Mesendoderm (in vitro differentiated cells): ENCODE results near the gene PTPN2.

ENCODE experiments used
- DNase-seq: peaks from one replicate; pipeline ENCODE4 v3.0.0; 2013
- H2AK5ac ChIP-seq: 2 replicates; pipeline ENCODE4 v1.6.1; 2013; ENCODE audit warnings: low read length, inconsistent platforms
- H2BK120ac ChIP-seq: 2 replicates; pipeline ENCODE4 v1.6.1; 2013; ENCODE audit warnings: low read depth, mild to moderate bottlenecking, low read length, moderate library complexity, mixed read lengths
- H2BK15ac ChIP-seq: replicated peaks from 2 replicates; pipeline ENCODE4 v1.6.1; 2013; ENCODE audit warnings: low read depth, mild to moderate bottlenecking, moderate library complexity
- H2BK5ac ChIP-seq: 2 replicates; pipeline ENCODE4 v1.6.1; 2013; ENCODE audit warnings: low read length, inconsistent platforms
- H3K18ac ChIP-seq: 2 replicates; pipeline ENCODE4 v1.6.1; 2013; ENCODE audit warnings: mild to moderate bottlenecking, low read length, mixed read lengths
- H3K23ac ChIP-seq: one replicate; pipeline ENCODE4 v1.6.1; 2013; ENCODE audit warnings: low read length
- H3K27ac ChIP-seq: 2 replicates; pipeline ENCODE4 v1.5.1; 2013; ENCODE audit warnings: low read depth, mild to moderate bottlenecking, inconsistent platforms, low read length, moderate library complexity
- H3K27me3 ChIP-seq: 2 replicates; pipeline ENCODE4 v1.6.1; 2013; ENCODE audit warnings: low read length, control low read depth, mild to moderate bottlenecking, inconsistent platforms; ENCODE audit not compliant: insufficient read depth, poor library complexity
- H3K36me3 ChIP-seq: 2 replicates; pipeline ENCODE4 v1.6.1; 2013; ENCODE audit warnings: low read length, inconsistent platforms; ENCODE audit not compliant: control insufficient read depth, insufficient read depth
- H3K4ac ChIP-seq: one replicate; pipeline ENCODE4 v1.6.1; 2013; ENCODE audit warnings: low read depth, mild to moderate bottlenecking, low read length, moderate library complexity
- H3K4me1 ChIP-seq: 2 replicates; pipeline ENCODE4 v1.6.1; 2013; ENCODE audit warnings: low read depth, low read length, inconsistent platforms; ENCODE audit not compliant: control insufficient read depth
- H3K4me2 ChIP-seq: 2 replicates; pipeline ENCODE4 v1.6.1; 2013; ENCODE audit warnings: low read length
- H3K4me3 ChIP-seq: 2 replicates; pipeline ENCODE4 v1.5.1; 2013; ENCODE audit warnings: mild to moderate bottlenecking, low read length
- H3K56ac ChIP-seq: one replicate; pipeline ENCODE4 v1.6.1; 2013; ENCODE audit warnings: low read length
- H3K79me1 ChIP-seq: 2 replicates; pipeline ENCODE4 v1.6.1; 2013; ENCODE audit warnings: low read length, inconsistent platforms
- H3K79me2 ChIP-seq: 2 replicates; pipeline ENCODE4 v1.6.1; 2013; ENCODE audit warnings: mild to moderate bottlenecking, low read length; ENCODE audit not compliant: control insufficient read depth, insufficient read depth
- H3K9ac ChIP-seq: 2 replicates; pipeline ENCODE4 v1.6.1; 2013; ENCODE audit warnings: low read length, inconsistent platforms
- H4K5ac ChIP-seq: one replicate; pipeline ENCODE4 v1.6.1; 2013; ENCODE audit warnings: low read length
- H4K8ac ChIP-seq: one replicate; pipeline ENCODE4 v1.6.1; 2013; ENCODE audit warnings: low read depth, mild to moderate bottlenecking, control low read depth, low read length, moderate library complexity
- WGBS: extraction: QIAGEN DNeasy Blood & Tissue Kit; methylation state at CpG from one replicate; pipeline ENCODE4 v1.1.7; 2013; ENCODE audit warnings: low lambda C conversion rate, missing lambda C conversion rate; ENCODE audit not compliant: insufficient coverage; ENCODE audit errors: extremely low coverage; 5-methylcytosine and 5-hydroxymethylcytosine counted together

Gene PTPN2

DNA sequence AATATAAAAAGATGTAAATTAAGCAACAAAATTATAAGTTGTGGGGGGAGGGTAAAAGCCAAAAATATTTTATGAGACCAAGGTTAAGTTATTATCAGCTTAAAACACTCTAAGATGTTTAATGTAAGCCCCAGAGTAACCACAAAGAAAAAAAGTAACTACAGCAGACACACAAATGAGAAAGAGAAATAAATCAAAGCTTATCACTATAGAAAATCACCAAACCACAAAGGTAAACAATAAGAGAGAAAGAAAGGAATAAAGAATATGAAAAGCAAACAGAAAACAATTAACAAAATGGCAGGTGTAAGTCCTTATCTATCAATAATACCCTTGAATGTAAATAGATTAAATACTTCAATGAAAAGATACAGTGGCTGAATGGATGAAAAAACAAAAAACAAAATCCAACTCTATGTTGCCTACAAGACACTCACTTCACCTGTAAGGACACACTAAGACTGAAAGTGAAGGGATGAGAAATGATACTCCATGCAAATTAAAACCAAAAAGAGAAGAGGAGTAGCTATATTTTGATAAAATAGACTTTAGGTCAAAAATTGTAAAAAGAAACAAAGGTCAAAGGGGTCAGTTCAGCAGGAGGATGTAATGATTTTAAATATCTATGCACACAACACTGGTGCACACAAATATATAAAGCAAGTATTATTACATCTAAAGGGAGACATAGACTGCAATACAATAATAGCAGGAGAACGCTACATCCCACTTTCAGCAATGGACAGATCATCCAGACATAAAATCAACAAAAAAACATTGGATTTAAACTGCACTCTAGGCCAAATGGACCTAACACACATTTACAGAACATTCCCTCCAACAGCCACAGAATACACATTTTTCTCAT, 80.7 kb downstream of the PTPN2 start:
- WGBS, result no CpG with 5 or more reads among the region's 1 CpG
- H4K8ac ChIP-seq, result no peak overlapping the region
- H3K18ac ChIP-seq, result no peak overlapping the region
- H3K4me1 ChIP-seq, result no peaks in the 10 kb centered on the region
- no peak overlapping the region for H4K5ac ChIP-seq
- H3K23ac ChIP-seq, result no peak overlapping the region
- H3K4me3 ChIP-seq, result no peak overlapping the region
- no peak overlapping the region for H2AK5ac ChIP-seq
- no peak overlapping the region for H3K27ac ChIP-seq
- no peak overlapping the region for H2BK5ac ChIP-seq
- DNase-seq, result no peak
- H2BK120ac ChIP-seq, result no peak overlapping the region
- H3K9ac ChIP-seq, result no peak overlapping the region
- no peak overlapping the region for H2BK15ac ChIP-seq
- no peak overlapping the region for H3K56ac ChIP-seq
- H3K79me1 ChIP-seq, result no peaks in the 10 kb centered on the region
- H3K79me2 ChIP-seq, result no peaks in the 10 kb centered on the region
- H3K36me3 ChIP-seq, result no peaks in the 10 kb centered on the region
- H3K27me3 ChIP-seq, result no peaks in the 10 kb centered on the region
- no peak overlapping the region for H3K4me2 ChIP-seq
- no peak overlapping the region for H3K4ac ChIP-seq

GRCh38 chr18:12802538-12802937, 81.5 kb downstream of the PTPN2 start:
- WGBS, result no CpG with 5 or more reads among the region's 1 CpG
- no peak overlapping the region for H3K4me3 ChIP-seq
- H3K4me2 ChIP-seq, result no peak overlapping the region
- H3K18ac ChIP-seq, result no peak overlapping the region
- H3K79me1 ChIP-seq, result no peaks in the 10 kb centered on the region
- no peak overlapping the region for H3K4ac ChIP-seq
- no peak overlapping the region for H2BK5ac ChIP-seq
- no peaks in the 10 kb centered on the region for H3K36me3 ChIP-seq
- H3K23ac ChIP-seq, result no peak overlapping the region
- no peak overlapping the region for H2AK5ac ChIP-seq
- H3K27ac ChIP-seq, result no peak overlapping the region
- no peaks in the 10 kb centered on the region for H3K4me1 ChIP-seq
- DNase-seq, result no peak
- no peaks in the 10 kb centered on the region for H3K79me2 ChIP-seq
- no peak overlapping the region for H3K9ac ChIP-seq
- no peaks in the 10 kb centered on the region for H3K27me3 ChIP-seq
- H3K56ac ChIP-seq, result no peak overlapping the region
- H2BK15ac ChIP-seq, result no peak overlapping the region
- no peak overlapping the region for H4K5ac ChIP-seq
- H2BK120ac ChIP-seq, result no peak overlapping the region
- H4K8ac ChIP-seq, result no peak overlapping the region

- Histone ChIP-seq H4K8ac (no peak overlapping the region), H3K23ac (no peak overlapping the region), H3K79me2 (no peaks in the 10 kb centered on the region), H3K36me3 (peaks cover 1% of the 10 kb centered on the region), H3K4me2 (no peak overlapping the region), H2BK5ac (no peak overlapping the region), H2BK120ac (no peak overlapping the region), H3K79me1 (no peaks in the 10 kb centered on the region), H2AK5ac (no peak overlapping the region), H4K5ac (no peak overlapping the region), H2BK15ac (no peak overlapping the region), H3K4ac (no peak overlapping the region), H3K18ac (no peak overlapping the region), H3K4me3 (no peak overlapping the region), H3K56ac (no peak overlapping the region), H3K27me3 (no peaks in the 10 kb centered on the region), H3K4me1 (no peaks in the 10 kb centered on the region), H3K27ac (no peak overlapping the region), H3K9ac (no peak overlapping the region)
- DNase-seq, result no peak
- WGBS, result no CpG with 5 or more reads among the region's 3 CpGs
Observed at GRCh38 chr18:12796448-12796847, 87.6 kb downstream of the PTPN2 start.

DNA sequence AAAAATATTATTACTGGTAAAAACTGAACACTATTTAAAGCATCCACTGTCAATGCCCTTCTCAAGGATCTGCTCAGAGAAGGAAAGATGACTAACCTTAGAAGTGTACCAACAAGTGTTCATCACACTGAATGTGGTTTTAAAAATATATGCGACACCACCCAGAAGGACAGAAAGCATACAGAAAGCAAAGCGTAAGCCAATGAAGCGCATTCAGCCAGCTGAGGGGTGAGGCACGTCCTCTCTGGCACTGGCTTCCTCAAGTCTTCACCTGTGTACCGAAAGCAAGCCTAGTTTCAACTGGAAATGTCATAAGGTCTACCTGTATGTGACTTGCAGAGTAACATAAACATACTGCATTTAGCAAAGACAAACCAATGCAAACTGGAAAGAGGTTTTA, 92.4 kb downstream of the PTPN2 start:
- Histone ChIP-seq H4K5ac (no peak overlapping the region), H3K18ac (no peak overlapping the region), H3K79me2 (no peaks in the 10 kb centered on the region), H2BK15ac (no peak overlapping the region), H2BK5ac (no peak overlapping the region), H2AK5ac (no peak overlapping the region), H3K79me1 (no peaks in the 10 kb centered on the region), H3K4ac (no peak overlapping the region), H3K27ac (no peak overlapping the region), H3K9ac (no peak overlapping the region), H3K4me1 (no peaks in the 10 kb centered on the region), H3K23ac (no peak overlapping the region), H3K36me3 (peaks cover 1% of the 10 kb centered on the region), H3K27me3 (no peaks in the 10 kb centered on the region), H2BK120ac (no peak overlapping the region), H3K4me3 (no peak overlapping the region), H4K8ac (no peak overlapping the region), H3K4me2 (no peak overlapping the region), H3K56ac (no peak overlapping the region)
- WGBS, result no CpG with 5 or more reads among the region's 5 CpGs
- DNase-seq, result no peak

- no CpG with 5 or more reads among the region's 2 CpGs for WGBS
- Histone ChIP-seq H2BK15ac (no peak overlapping the region), H2BK120ac (no peak overlapping the region), H3K27me3 (no peaks in the 10 kb centered on the region), H2BK5ac (no peak overlapping the region), H3K9ac (no peak overlapping the region), H3K36me3 (peaks cover under 1% of the 10 kb centered on the region), H3K79me1 (no peaks in the 10 kb centered on the region), H3K56ac (no peak overlapping the region), H4K5ac (no peak overlapping the region), H3K4me2 (no peak overlapping the region), H3K4me3 (no peak overlapping the region), H4K8ac (no peak overlapping the region), H3K4me1 (no peaks in the 10 kb centered on the region), H3K79me2 (no peaks in the 10 kb centered on the region), H3K18ac (no peak overlapping the region), H2AK5ac (no peak overlapping the region), H3K27ac (no peak overlapping the region), H3K23ac (no peak overlapping the region), H3K4ac (no peak overlapping the region)
- DNase-seq, result no peak
Observed at GRCh38 chr18:12786669-12787068, 97.4 kb downstream of the PTPN2 start.

- DNase-seq, result no peak
- H3K4ac ChIP-seq, result no peak overlapping the region
- no peak overlapping the region for H3K4me2 ChIP-seq
- no peak overlapping the region for H3K9ac ChIP-seq
- no peaks in the 10 kb centered on the region for H3K4me1 ChIP-seq
- H4K5ac ChIP-seq, result no peak overlapping the region
- H3K27me3 ChIP-seq, result no peaks in the 10 kb centered on the region
- H4K8ac ChIP-seq, result no peak overlapping the region
- no CpG with 5 or more reads among the region's 8 CpGs for WGBS
- H2AK5ac ChIP-seq, result no peak overlapping the region
- no peak overlapping the region for H3K18ac ChIP-seq
- H3K23ac ChIP-seq, result no peak overlapping the region
- no peak overlapping the region for H2BK5ac ChIP-seq
- no peak overlapping the region for H3K27ac ChIP-seq
- no peaks in the 10 kb centered on the region for H3K36me3 ChIP-seq
- H3K4me3 ChIP-seq, result no peak overlapping the region
- no peaks in the 10 kb centered on the region for H3K79me2 ChIP-seq
- no peak overlapping the region for H2BK120ac ChIP-seq
- no peak overlapping the region for H2BK15ac ChIP-seq
- H3K79me1 ChIP-seq, result no peaks in the 10 kb centered on the region
- no peak overlapping the region for H3K56ac ChIP-seq
Observed at GRCh38 chr18:12783524-12783923, 100.5 kb downstream of the PTPN2 start.
